Neutrophil (primary cell): ENCODE data around the gene PRKCE.

ENCODE experiments used
- H3K27ac ChIP-seq: fragments of 200-600 bp; sonication (generic); 2 replicates; pipeline ENCODE4 v1.5.1; 2016; ENCODE audit warnings: mild to moderate bottlenecking, moderate library complexity
- H3K27me3 ChIP-seq: fragments of 200-600 bp; sonication (generic); 2 replicates; pipeline ENCODE4 v1.6.0; 2016; ENCODE audit warnings: mild to moderate bottlenecking
- H3K36me3 ChIP-seq: fragments of 200-600 bp; sonication (generic); 2 replicates; pipeline ENCODE4 v1.5.1; 2017
- H3K4me1 ChIP-seq, 2 experiments: fragments of 200-600 bp in 1 of 2; sonication (generic) in 1 of 2; 1 replicate in 1 of 2; 2 replicates in 1 of 2; pipeline versions ENCODE4 v1.5.1 to v1.6.1; 2013 to 2016; ENCODE audit warnings: low read depth in 1 of 2, low read length in 1 of 2, mild to moderate bottlenecking in 1 of 2, moderate library complexity in 1 of 2; ENCODE audit not compliant: control insufficient read depth in 1 of 2, insufficient read depth in 1 of 2
- H3K4me3 ChIP-seq, 2 experiments: fragments of 200-600 bp in 1 of 2; sonication (generic) in 1 of 2; 1 replicate in 1 of 2; 2 replicates in 1 of 2; pipeline ENCODE4 v1.5.1; 2013 to 2016; ENCODE audit warnings: low read depth in 1 of 2, low read length in 1 of 2, mild to moderate bottlenecking in 1 of 2, moderate library complexity in 1 of 2
- H3K9me3 ChIP-seq: fragments of 200-600 bp; sonication (generic); 2 replicates; pipeline ENCODE4 v1.5.1; 2016
- CTCF ChIP-seq: fragments of 200-600 bp; sonication (generic); IDR thresholded peaks from 2 replicates; pipeline ENCODE4 v1.5.1; 2016; ENCODE audit warnings: antibody characterized with exemption

Gene PRKCE

DNA sequence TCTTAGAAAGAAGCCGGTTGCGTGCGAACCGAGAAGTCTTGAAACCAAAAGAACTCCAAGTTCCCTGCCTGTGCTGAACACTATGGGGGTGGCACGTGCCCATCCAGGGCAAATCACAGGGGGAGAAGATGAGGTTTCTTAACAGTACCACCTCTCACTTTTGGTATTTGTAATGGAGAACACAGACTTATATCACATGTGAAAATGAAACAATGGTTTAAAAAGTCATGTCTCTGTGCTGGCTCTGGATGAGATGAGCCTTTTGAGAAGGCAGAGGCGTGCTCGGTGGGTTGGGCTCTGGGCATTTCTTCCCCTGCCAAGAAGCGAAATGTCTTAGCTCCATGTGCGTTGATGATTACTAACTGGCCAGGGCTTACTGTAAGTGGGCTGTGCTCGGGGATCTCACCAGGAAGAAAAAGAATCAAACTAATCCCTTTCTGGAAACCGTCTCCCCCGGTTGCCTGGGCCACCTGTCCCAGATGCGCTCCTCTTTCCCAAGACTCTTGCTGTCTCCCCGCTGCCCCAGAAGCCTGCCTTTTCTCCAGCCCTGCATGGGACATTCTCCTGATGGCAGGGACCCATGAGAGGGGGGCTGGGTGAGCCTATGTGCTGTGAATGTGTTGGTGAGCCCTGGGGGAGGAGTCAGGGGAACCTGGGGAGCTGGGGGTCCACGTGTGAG, 252.9 kb downstream of the PRKCE start:
- Histone ChIP-seq H3K27ac (no peak overlapping the region), H3K4me1 (no peaks in the 10 kb centered on the region), H3K4me3 (no peak overlapping the region), H3K27me3 (no peaks in the 10 kb centered on the region), H3K36me3 (no peaks in the 10 kb centered on the region), H3K9me3 (no peaks in the 10 kb centered on the region)
- TF ChIP-seq CTCF, result no peak

GRCh38 chr2:45904946-45905631, 253.6 kb downstream of the PRKCE start:
- Histone ChIP-seq H3K27ac (no peak overlapping the region), H3K9me3 (no peaks in the 10 kb centered on the region)

GRCh38 chr2:45905632-45905958, 254.1 kb downstream of the PRKCE start:
- Histone ChIP-seq H3K27ac (no peak overlapping the region), H3K27me3 (no peaks in the 10 kb centered on the region), H3K4me3 (no peak overlapping the region), H3K9me3 (no peaks in the 10 kb centered on the region), H3K4me1 (no peaks in the 10 kb centered on the region), H3K36me3 (no peaks in the 10 kb centered on the region)
- no peak for TF ChIP-seq CTCF

More at GRCh38 chr2:45904946-45905631, 253.6 kb downstream of the PRKCE start:
- H3K36me3 ChIP-seq, result no peaks in the 10 kb centered on the region
- no peak for TF ChIP-seq CTCF
- no peaks in the 10 kb centered on the region for H3K4me1 ChIP-seq
- no peak overlapping the region for H3K4me3 ChIP-seq
- no peaks in the 10 kb centered on the region for H3K27me3 ChIP-seq

- Histone ChIP-seq H3K27me3 (no peaks in the 10 kb centered on the region), H3K36me3 (no peaks in the 10 kb centered on the region), H3K9me3 (no peaks in the 10 kb centered on the region), H3K4me1 (no peaks in the 10 kb centered on the region), H3K4me3 (no peak overlapping the region), H3K27ac (no peak overlapping the region)
- TF ChIP-seq CTCF, result no peak
Observed at GRCh38 chr2:45907592-45907991, 256.1 kb downstream of the PRKCE start.

- H3K27ac ChIP-seq, result no peak overlapping the region
- no peaks in the 10 kb centered on the region for H3K27me3 ChIP-seq
- no peak for TF ChIP-seq CTCF
- no peaks in the 10 kb centered on the region for H3K4me1 ChIP-seq
- H3K36me3 ChIP-seq, result no peaks in the 10 kb centered on the region
- H3K4me3 ChIP-seq, result no peak overlapping the region
- no peaks in the 10 kb centered on the region for H3K9me3 ChIP-seq
Observed at GRCh38 chr2:45908316-45909170, 257.1 kb downstream of the PRKCE start.
